ENCODE measurements around the gene WDR33.

DNA sequence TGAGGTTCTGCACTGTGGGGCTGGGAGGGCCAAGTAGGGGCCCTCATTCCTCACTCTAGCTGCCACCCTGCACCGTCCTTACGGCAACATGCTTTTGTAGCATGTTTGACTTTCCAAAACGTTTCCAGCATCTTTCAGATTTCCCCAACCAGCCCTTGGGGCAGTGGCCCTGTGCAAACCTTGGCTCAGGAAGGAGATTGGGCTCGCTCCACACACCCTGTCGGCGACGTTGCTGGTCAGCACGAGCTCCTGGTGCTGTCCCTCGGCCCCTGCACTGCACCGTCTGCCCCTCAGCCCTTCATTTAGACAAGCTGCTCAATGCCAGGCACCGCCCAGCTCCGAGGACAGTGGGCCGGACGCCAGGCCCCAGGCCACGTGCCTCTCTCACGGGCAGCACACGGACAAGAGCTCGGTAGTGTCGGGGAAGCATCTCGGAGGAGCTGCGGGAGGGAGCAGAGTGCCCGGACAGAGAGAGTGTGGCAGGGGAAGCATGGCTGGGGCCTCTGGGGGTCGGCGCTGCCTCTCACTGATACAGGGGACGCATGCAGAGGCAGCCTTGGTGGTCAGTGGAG, 158.1 kb downstream of the WDR33 start:
- TF ChIP-seq ZNF274 (IDR thresholded peaks at IDR 0.05; ENCODE audit: low read depth, low read length) (no peak), SUZ12 (IDR thresholded peaks at IDR 0.05; ENCODE audit: extremely low read depth, insufficient read depth, insufficient read length) (no peak), YY1 (IDR thresholded peaks at IDR 0.05; ENCODE audit: insufficient read depth, insufficient read length) (no peak)
